IPS-18c (cell line): ENCODE measurements around the gene NXPH3.

Experiments
- H3K4me3 ChIP-seq: 2 replicates; pipeline ENCODE4 v1.7.0; 2013; ENCODE audit warnings: low read depth, mild to moderate bottlenecking, low read length, moderate library complexity; ENCODE audit not compliant: insufficient read depth
- H3K9me3 ChIP-seq: one replicate; pipeline ENCODE4 v1.6.1; 2013; ENCODE audit warnings: mild to moderate bottlenecking, low read length, moderate library complexity; ENCODE audit not compliant: control insufficient read depth, insufficient read depth

Gene NXPH3

GRCh38 chr17:49582055-49582722, 6.5 kb downstream of the NXPH3 start:
- Histone ChIP-seq H3K4me3 (no peak overlapping the region), H3K9me3 (peaks cover 2% of the 10 kb centered on the region)

GRCh38 chr17:49582789-49583188, 7.1 kb downstream of the NXPH3 start:
- no peak overlapping the region for H3K4me3 ChIP-seq
- H3K9me3 ChIP-seq, result peaks cover 2% of the 10 kb centered on the region

- H3K4me3 ChIP-seq, result no peak overlapping the region
- H3K9me3 ChIP-seq, result peaks cover 2% of the 10 kb centered on the region
Measured at GRCh38 chr17:49583226-49583625, 7.6 kb downstream of the NXPH3 start.

DNA sequence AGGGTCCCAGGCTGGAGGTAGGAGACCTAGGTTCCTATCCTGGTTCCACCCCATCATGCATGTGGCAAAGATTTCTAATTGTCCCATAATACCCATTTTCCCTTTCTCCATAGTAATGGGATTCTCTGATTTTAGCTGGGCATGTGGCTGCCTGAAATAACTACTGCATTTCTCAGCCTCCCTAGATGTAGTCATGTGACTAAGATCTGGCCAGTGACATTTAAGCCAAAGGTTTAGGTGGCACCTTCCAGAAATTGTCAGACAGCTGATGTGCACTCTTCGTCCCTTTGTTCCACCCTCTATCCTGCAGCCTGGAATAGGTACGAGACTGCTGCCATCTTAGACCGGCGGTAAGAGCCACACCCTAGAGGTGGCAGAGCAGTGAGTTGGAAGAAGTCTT, 8.2 kb downstream of the NXPH3 start:
- no peak overlapping the region for H3K4me3 ChIP-seq
- H3K9me3 ChIP-seq, result peaks cover 2% of the 10 kb centered on the region

GRCh38 chr17:49585422-49586027, 9.9 kb downstream of the NXPH3 start:
- Histone ChIP-seq H3K9me3 (peaks cover 2% of the 10 kb centered on the region), H3K4me3 (no peak overlapping the region)

DNA sequence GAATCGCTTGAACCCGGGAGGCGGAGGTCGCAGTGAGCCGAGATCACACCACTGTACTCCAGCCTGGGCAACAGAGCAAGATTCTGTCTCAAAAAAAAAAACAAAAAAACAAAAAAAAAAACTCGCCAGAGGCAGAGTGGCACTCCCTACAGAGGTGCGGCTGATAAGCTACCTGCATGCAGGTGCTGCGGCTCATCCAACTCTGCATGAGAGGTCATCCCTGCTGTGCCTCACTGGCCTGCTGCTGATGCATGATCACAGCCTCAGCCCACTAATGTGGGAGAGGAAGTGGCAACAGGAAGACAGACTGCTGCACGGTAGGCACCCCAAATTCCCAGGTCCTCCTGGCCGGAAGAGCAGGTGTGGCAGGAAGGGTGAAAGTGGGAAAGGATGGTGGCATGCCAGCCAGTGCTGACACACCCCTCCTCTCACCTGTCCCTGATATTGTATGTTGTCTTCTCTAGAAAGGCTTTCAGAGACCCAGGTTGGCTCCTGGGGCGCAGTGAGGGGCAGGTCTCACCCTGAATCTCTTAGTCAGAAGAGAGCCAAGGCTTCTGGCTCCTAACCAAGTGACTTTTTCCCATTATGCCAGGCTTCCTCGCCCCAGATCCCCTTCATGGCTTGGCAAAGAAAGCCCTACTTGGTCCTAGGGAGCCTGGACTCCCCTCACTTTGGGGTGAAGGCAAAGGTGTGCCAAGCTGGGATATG, 11.8 kb downstream of the NXPH3 start:
- Histone ChIP-seq H3K4me3 (no peak overlapping the region), H3K9me3 (no peaks in the 10 kb centered on the region)

GRCh38 chr17:49588312-49588711, 12.6 kb downstream of the NXPH3 start:
- H3K4me3 ChIP-seq, result no peak overlapping the region
- H3K9me3 ChIP-seq, result no peaks in the 10 kb centered on the region

DNA sequence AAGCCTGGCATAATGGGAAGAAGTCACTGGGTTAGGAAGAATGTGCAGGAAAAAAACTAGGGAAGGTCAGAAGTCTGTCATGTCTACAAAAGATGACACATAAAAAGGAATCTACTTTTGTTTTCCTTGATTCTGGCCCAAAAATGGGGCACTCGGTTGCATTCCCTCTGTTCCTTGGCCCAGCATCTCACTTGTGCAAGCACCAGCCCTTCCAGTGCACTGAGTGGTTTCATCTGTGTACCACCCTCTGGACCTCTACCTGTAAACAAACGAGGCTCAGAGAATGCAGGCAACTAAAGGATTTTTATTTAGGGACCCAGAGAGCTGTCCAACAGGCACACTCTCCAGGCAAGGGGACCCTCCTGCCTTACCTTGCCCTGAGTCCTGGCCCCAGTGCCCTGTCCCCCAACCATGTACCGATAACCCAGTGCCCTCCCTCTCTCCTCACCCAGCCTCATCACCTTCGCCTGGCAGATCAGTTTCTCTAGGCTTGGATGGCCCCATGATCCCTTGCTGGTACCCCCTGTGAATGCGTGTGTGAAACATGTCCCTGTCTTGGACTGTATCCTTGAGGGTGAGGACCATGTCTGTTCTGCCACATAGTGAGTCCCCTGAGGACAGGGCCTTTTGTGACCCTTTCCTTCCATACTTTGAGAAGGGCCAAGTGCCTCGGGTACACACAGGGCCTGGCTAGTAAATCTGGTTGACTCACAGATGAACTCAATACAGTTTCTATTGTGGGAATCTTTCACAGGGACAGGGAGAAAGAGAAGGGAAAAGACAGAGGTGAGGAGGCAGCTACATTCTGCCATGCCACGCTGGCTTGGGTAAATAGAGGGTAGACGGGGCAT, 13.3 kb downstream of the NXPH3 start:
- Histone ChIP-seq H3K9me3 (no peaks in the 10 kb centered on the region), H3K4me3 (no peak overlapping the region)

- H3K4me3 ChIP-seq, result no peak overlapping the region
- H3K9me3 ChIP-seq, result no peaks in the 10 kb centered on the region
Measured at GRCh38 chr17:49589577-49589927, 13.9 kb downstream of the NXPH3 start.

DNA sequence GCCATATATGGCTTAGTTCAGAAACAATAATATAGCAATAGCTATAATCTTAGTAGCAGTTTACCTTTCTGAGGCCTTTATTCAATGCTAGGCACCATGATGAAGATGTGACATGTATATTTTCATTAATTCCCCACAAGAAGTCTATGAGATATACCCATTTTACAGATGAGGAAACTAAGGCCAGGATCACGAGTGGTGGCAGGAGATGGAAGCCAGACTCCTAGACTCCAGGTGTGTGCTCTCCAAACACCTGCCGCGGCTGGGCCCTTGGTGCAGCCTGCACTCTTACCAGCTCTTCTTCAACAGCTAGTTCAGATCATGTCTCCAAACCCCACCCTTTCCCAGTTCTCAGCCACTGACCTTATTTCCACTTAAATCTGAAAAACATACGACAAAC, 15.2 kb downstream of the NXPH3 start:
- H3K9me3 ChIP-seq, result no peaks in the 10 kb centered on the region
- H3K4me3 ChIP-seq, result no peak overlapping the region

GRCh38 chr17:49592263-49592662, 16.6 kb downstream of the NXPH3 start:
- Histone ChIP-seq H3K9me3 (no peaks in the 10 kb centered on the region), H3K4me3 (no peak overlapping the region)

DNA sequence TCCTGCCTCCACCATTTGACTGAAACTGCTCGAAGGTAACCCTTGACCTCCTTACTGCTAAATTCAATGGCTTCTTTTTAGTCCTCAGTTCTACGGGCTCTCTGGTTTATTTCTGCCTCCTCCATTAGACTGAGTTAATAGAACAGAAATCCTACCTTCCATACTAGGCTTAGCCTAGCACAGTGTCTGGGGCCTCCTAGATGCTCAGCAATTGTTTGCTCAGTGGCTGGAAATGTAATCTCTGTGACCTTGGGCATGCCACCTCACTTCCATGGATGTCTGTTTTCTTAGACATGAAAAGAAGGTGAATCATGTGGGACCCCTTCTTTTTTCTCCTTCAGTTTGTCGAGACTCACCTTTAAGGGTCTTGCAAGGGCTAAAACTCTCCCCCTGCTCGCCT, 19.7 kb downstream of the NXPH3 start:
- Histone ChIP-seq H3K9me3 (no peaks in the 10 kb centered on the region), H3K4me3 (no peak overlapping the region)

DNA sequence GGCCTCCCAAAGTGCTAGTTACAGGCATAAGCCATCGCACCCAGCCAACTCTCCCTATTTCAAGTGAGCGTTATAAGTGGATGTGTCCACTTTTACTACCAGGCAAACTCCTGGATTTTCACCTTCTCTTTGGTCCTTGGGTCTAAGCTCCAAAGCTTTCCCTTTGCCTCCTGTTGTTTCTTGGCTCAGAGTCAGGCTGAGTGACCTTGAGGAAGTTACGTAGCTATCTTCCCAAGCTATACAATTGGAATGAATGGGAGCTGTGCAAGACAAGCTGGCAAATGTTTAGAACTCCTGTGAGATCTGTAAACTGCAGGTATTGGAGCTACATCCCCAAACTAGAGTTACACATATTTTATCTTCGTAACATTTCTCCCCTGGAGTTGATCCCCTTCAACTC, 20.3 kb downstream of the NXPH3 start:
- H3K9me3 ChIP-seq, result no peaks in the 10 kb centered on the region
- no peak overlapping the region for H3K4me3 ChIP-seq

- H3K9me3 ChIP-seq, result no peaks in the 10 kb centered on the region
- H3K4me3 ChIP-seq, result no peak overlapping the region
Measured at GRCh38 chr17:49596613-49597244, 21.1 kb downstream of the NXPH3 start.

GRCh38 chr17:49597436-49597835, 21.8 kb downstream of the NXPH3 start:
- Histone ChIP-seq H3K4me3 (no peak overlapping the region), H3K9me3 (no peaks in the 10 kb centered on the region)

DNA sequence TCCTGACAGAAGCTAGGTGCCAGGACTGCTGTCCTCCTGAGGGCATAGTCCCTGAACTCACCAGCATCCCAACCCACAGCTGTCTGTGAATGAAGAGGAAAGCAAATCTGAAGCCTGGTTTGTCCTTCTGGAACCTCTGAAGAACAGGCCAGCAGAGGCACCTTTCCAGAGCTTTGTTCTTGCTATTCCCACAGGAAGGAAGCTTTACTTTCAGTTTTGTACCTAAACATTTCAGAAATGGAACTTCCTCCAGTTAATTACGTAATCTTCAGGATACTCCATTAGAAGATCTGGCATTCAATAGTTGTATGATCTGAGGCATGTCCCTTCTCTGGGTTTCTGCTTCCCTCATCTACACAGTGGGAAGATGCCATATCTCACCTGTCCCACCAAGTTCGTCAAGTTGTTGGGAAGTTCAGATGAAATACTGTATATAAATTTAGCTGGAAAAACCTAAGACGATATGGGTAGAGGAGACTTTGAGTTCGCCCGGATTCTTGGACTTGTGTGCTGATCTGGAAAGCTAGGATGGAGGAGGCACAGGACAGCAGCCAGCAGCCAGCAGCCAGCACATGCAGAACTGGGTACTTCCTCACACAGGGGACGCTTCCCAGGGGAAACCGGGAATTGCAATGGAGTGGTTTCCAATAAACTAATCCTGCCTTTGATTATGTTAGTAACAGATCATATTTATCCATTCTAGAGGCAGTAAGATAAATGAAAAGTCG, 22.4 kb downstream of the NXPH3 start:
- no peaks in the 10 kb centered on the region for H3K9me3 ChIP-seq
- no peak overlapping the region for H3K4me3 ChIP-seq

DNA sequence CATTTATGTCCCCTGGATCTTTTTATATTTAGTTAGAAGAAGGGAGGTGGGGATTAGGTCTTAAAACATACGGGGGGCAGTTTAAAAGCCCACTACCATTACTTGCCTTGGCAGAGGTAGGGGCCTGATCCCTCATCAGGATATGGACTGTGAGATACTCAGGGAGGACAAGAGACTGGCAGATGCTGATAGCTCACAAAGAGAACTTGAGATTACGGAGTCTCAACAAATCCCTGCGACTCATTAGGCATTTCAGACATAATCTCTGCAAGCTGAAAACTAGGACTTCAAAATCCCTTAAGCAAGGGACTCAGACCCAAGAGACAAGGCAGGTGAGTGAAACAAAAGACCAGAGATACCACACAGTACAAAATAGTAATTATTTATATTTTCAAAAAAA, 23.2 kb downstream of the NXPH3 start:
- Histone ChIP-seq H3K9me3 (no peaks in the 10 kb centered on the region), H3K4me3 (no peak overlapping the region)
